OCI-LY3 (cell line): ENCODE data around the gene OSBPL7.

Source experiments
- H2AFZ ChIP-seq: fragments of 200-600, 300-600 bp; shearing (Covaris generic); 2 replicates; pipeline ENCODE4 v1.6.0; 2014; ENCODE audit warnings: antibody characterized with exemption, low read depth, low read length
- H3K27ac ChIP-seq: fragments of 200-600, 300-600 bp; sonication (generic); 2 replicates; pipeline ENCODE4 v1.5.1; 2014; ENCODE audit warnings: mild to moderate bottlenecking, low read length, moderate library complexity, mixed read lengths
- H3K27me3 ChIP-seq: fragments of 200-600, 300-600 bp; sonication (generic); 2 replicates; pipeline ENCODE4 v1.6.1; 2014; ENCODE audit warnings: low read depth, low read length, mixed read lengths
- H3K36me3 ChIP-seq: fragments of 200-600, 300-600 bp; sonication (generic); replicated peaks from 2 replicates; pipeline ENCODE3; 2014; ENCODE audit warnings: low read depth, low read length, mixed read lengths
- H3K4me1 ChIP-seq: fragments of 300-600, 200-600 bp; sonication (generic); 2 replicates; pipeline ENCODE4 v1.6.1; 2014; ENCODE audit warnings: low read length, mixed read lengths
- H3K4me2 ChIP-seq: fragments of 200-600, 300-600 bp; sonication (generic); 2 replicates; pipeline ENCODE4 v1.6.1; 2014; ENCODE audit warnings: low read length, mixed read lengths
- H3K4me3 ChIP-seq: fragments of 300-600, 200-600 bp; sonication (generic); 2 replicates; pipeline ENCODE4 v1.5.1; 2014; ENCODE audit warnings: antibody characterized with exemption, mild to moderate bottlenecking, low read length, moderate library complexity
- H3K79me2 ChIP-seq: fragments of 300-600, 200-600 bp; shearing (Covaris generic); 2 replicates; pipeline ENCODE4 v1.6.1; 2014; ENCODE audit warnings: mild to moderate bottlenecking, low read length, mixed read lengths
- H3K9ac ChIP-seq: fragments of 300-600, 200-600 bp; shearing (Covaris generic); 2 replicates; pipeline ENCODE4 v1.6.0; 2014; ENCODE audit warnings: mild to moderate bottlenecking, low read length, moderate library complexity
- H3K9me3 ChIP-seq: fragments of 200-600, 300-600 bp; shearing (Covaris generic); 2 replicates; pipeline ENCODE4 v1.6.1; 2014; ENCODE audit warnings: low read length, mixed read lengths; ENCODE audit not compliant: insufficient read depth
- H4K20me1 ChIP-seq: fragments of 200-600, 300-600 bp; sonication (generic); 2 replicates; pipeline ENCODE4 v1.6.1; 2016; ENCODE audit warnings: low read length, mixed read lengths; ENCODE audit not compliant: insufficient read depth
- EZH2phosphoT487 ChIP-seq: fragments of 200-600 bp; shearing (Covaris generic); IDR thresholded peaks from 2 replicates; pipeline ENCODE4 v1.6.1; 2018; ENCODE audit warnings: antibody characterized with exemption, mixed run types, low read depth
- TF ChIP-seq, protein P1 (sequence below): fragments of 200-600, 300-600 bp; sonication (generic); IDR thresholded peaks from 2 replicates; pipeline ENCODE4 v1.5.1; 2014; ENCODE audit warnings: antibody characterized with exemption, low read length, low read depth

Gene OSBPL7

DNA sequence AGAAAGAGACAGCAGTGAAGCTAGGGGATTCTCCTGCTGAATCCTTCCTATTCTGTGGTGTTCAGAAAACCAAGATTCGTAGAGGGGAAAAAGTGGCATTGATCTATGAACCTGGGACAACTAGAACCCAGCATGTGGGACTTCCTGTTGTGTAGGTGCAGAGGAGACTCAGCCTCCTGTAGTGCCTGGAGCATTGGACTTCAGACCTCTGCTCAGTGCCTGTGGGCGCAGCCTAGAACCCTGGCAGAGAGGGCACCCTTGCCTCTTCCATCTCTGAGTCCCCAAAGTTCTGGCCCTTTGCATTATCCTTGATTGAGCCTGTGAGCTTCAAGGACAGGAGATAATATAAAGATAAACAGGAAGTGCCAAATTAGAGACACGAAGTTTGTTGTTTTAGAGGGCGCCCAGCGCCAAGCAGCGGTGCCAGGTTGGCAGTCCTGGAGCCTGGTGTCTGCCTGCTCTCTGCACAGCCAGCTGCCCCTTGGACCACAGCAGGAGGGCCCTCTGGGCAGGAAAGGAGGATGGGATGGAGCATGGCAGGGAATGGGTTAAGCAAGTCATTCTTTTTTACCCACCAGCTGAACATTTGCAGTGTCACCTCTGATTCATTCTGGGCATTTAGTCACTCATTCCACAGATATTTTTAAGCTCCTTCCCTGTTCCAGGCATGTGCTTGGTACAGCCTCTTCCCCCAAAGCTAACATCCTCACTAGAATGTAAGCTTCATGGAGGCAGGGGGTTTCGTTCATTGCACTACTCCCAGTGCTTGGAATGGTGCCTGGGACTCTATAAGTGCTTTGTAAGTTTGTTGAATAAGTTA is 41.2 kb upstream of the OSBPL7 start:
- Histone ChIP-seq H3K9me3 (no peaks in the 10 kb centered on the region), H4K20me1 (no peaks in the 10 kb centered on the region), H3K4me2 (no peak overlapping the region), H3K27me3 (no peaks in the 10 kb centered on the region), H3K36me3 (no peaks in the 10 kb centered on the region), H3K79me2 (no peaks in the 10 kb centered on the region), H3K4me1 (peaks cover 40% of the 10 kb centered on the region), H3K4me3 (no peak overlapping the region), H3K9ac (no peak overlapping the region), H2AFZ (peak overlapping the region; percentile 52; the same call in 1 of the 2 replicates), H3K27ac (no peak overlapping the region)
- TF ChIP-seq EZH2phosphoT487: no peak
- TF ChIP-seq, protein P1, sequence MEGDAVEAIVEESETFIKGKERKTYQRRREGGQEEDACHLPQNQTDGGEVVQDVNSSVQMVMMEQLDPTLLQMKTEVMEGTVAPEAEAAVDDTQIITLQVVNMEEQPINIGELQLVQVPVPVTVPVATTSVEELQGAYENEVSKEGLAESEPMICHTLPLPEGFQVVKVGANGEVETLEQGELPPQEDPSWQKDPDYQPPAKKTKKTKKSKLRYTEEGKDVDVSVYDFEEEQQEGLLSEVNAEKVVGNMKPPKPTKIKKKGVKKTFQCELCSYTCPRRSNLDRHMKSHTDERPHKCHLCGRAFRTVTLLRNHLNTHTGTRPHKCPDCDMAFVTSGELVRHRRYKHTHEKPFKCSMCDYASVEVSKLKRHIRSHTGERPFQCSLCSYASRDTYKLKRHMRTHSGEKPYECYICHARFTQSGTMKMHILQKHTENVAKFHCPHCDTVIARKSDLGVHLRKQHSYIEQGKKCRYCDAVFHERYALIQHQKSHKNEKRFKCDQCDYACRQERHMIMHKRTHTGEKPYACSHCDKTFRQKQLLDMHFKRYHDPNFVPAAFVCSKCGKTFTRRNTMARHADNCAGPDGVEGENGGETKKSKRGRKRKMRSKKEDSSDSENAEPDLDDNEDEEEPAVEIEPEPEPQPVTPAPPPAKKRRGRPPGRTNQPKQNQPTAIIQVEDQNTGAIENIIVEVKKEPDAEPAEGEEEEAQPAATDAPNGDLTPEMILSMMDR: no peak

DNA sequence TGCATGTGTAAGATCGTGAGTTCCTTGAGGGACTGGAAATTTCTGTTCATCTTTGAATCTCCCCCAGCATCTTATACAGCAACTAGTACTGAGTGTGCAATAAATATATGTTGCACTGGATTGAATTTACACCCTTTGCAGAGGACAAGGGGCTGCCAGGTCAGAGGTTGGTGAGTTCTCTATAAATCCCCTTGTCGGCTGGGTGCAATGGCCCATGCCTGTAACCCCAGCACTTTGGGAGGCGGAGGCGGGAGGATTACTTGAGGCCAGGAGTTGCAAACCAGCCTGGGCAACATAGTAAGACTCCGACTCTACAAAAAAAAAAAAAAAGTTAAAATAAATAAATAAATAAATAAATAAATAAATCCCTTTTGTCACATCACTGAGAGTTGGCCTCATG is 38.8 kb upstream of the OSBPL7 start:
- no peaks in the 10 kb centered on the region for H3K36me3 ChIP-seq
- H3K4me2 ChIP-seq: no peak overlapping the region
- no peaks in the 10 kb centered on the region for H3K79me2 ChIP-seq
- no peak for TF ChIP-seq EZH2phosphoT487
- TF ChIP-seq, protein P1: no peak
- H2AFZ ChIP-seq: no peak overlapping the region
- H3K27me3 ChIP-seq: peaks cover 6% of the 10 kb centered on the region; the same call in 1 of the 2 replicates
- H3K27ac ChIP-seq: no peak overlapping the region
- H3K4me1 ChIP-seq: peaks cover 38% of the 10 kb centered on the region
- H3K4me3 ChIP-seq: no peak overlapping the region
- H3K9me3 ChIP-seq: no peaks in the 10 kb centered on the region
- H4K20me1 ChIP-seq: no peaks in the 10 kb centered on the region
- H3K9ac ChIP-seq: no peak overlapping the region

DNA sequence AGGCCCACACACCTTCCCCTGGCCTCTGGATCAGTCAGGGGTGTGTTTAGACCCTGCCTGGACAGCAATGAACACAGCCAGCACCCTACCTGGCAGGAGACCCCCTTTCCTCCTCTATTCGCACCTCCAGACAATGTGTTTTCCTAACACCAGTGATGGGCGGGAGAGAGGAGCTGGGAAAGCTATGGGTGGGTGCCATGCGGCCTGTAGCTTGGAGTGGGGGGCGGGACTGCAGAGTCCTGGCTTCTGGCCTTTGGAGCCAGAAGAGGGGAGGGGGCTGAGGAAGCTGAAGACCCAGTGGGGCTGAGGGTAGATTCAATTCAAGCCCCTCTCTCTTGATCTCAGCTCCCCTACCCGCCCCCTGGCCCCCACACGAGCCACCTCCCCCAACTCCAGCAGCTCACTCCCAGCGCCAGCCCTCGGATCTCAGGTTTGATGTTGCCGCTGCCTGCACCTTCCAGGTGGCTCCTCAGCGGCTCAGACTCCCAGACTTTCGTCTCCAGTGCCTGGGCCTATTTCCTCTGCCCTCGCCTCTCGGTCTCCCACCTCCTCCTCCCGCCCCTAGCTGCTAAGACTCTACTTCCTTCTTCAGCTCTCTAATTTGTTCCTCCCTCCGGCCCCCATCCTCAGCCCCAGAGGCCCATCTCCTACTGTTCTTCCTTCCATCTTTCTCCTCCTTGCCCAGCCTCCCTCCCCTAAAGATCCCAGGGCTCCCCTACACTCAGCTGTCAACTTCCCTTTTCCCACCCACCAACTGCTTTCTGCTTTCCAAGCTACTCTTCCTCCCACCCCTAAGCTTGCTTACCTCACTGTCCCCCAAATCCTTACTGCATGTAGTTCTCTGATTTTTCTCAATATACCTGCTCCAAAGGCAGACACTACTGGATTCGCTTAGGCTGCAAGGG is 36.2 kb upstream of the OSBPL7 start:
- Histone ChIP-seq H3K9me3 (no peaks in the 10 kb centered on the region), H2AFZ (no peak overlapping the region), H3K4me3 (no peak overlapping the region), H3K4me1 (peaks cover 18% of the 10 kb centered on the region), H3K79me2 (no peaks in the 10 kb centered on the region), H3K27me3 (peaks cover 31% of the 10 kb centered on the region), H3K4me2 (no peak overlapping the region), H4K20me1 (no peaks in the 10 kb centered on the region), H3K36me3 (no peaks in the 10 kb centered on the region), H3K9ac (no peak overlapping the region), H3K27ac (no peak overlapping the region)
- TF ChIP-seq, protein P1: no peak
- no peak for TF ChIP-seq EZH2phosphoT487

DNA sequence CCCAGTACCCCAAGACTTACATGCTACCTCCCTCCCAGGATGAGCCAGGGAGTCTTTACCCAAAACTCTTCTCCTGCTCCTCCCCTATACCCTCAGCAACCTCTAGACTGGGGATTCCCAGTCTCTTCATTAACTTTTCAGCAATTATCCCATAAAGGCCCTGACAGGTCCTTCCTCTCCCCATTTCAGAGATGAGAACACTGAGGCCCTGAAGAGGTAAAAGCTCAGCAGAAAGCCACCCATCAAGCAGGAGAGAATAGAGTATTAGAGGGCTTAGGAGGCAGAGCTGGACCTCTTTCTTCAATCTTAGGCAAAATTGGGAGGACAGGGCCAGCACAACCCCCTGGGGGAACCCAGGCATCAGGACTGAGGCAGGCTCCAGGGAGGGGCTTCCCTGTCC is 35.2 kb upstream of the OSBPL7 start:
- Histone ChIP-seq H3K4me1 (peaks cover 23% of the 10 kb centered on the region), H3K4me2 (no peak overlapping the region), H3K79me2 (no peaks in the 10 kb centered on the region), H3K36me3 (no peaks in the 10 kb centered on the region), H4K20me1 (no peaks in the 10 kb centered on the region), H3K27ac (no peak overlapping the region), H3K9me3 (no peaks in the 10 kb centered on the region), H3K27me3 (peaks cover 41% of the 10 kb centered on the region), H3K4me3 (no peak overlapping the region), H2AFZ (no peak overlapping the region), H3K9ac (no peak overlapping the region)
- no peak for TF ChIP-seq EZH2phosphoT487
- TF ChIP-seq, protein P1: no peak
